K562 (cell line): ENCODE data around the gene EIF2S3. TPM values are rescaled to one million over a fixed set of nuclear protein-coding genes. Genes with fewer than 3 reads are reported as not detected.
A peak's percentile ranks its signal among the peaks of the same experiment; 100 is the strongest.

Experiments
- AFF1 ChIP-seq, 2 experiments: fragments of 450-650 bp; IDR thresholded peaks; 2 replicates each; pipeline ENCODE4 v1.6.1; 2018; ENCODE audit warnings: mild to moderate bottlenecking in 2 of 2, low read depth in 1 of 2; ENCODE audit not compliant: partially characterized antibody in 2 of 2
- BRF1 ChIP-seq: IDR thresholded peaks from 3 replicates; pipeline ENCODE4 v1.6.1; 2011; ENCODE audit warnings: borderline replicate concordance, mild to moderate bottlenecking; ENCODE audit not compliant: insufficient read length; ENCODE audit errors: extremely low read depth
- EP400 ChIP-seq: fragments of 450-650 bp; IDR thresholded peaks from 2 replicates; pipeline ENCODE4 v1.6.1; 2017; ENCODE audit warnings: antibody characterized with exemption, mild to moderate bottlenecking, moderate library complexity
- HDAC3 ChIP-seq: fragments of 450-650 bp; IDR thresholded peaks from 2 replicates; pipeline ENCODE4 v1.6.1; 2018; ENCODE audit warnings: borderline replicate concordance, mild to moderate bottlenecking, moderate library complexity; ENCODE audit not compliant: partially characterized antibody
- NFIC ChIP-seq: fragments of 450-650 bp; IDR thresholded peaks from 2 replicates; pipeline ENCODE4 v1.6.1; 2017; ENCODE audit warnings: mild to moderate bottlenecking, inconsistent platforms
- NONO ChIP-seq, 2 experiments: fragments of 200-400 bp in 1 of 2; fragments of 450-650 bp in 1 of 2; formaldehyde crosslinking in 1 of 2; IDR thresholded peaks; 2 replicates each; pipeline ENCODE4 v1.6.1; 2017; ENCODE audit warnings: low read depth in 2 of 2, mild to moderate bottlenecking in 2 of 2, moderate library complexity in 2 of 2, low read length in 1 of 2
- PHF8 ChIP-seq: fragments of 200-600 bp; sonication (generic); IDR thresholded peaks from 2 replicates; pipeline ENCODE4 v1.6.1; 2012; ENCODE audit warnings: mixed run types, mild to moderate bottlenecking, inconsistent platforms, low read length, moderate library complexity, borderline replicate concordance
- POU5F1 ChIP-seq: fragments of 150-350 bp; IDR thresholded peaks from 2 replicates; pipeline ENCODE4 v1.6.1; 2014; ENCODE audit warnings: borderline replicate concordance, low read length, low read depth, mild to moderate bottlenecking; ENCODE audit not compliant: partially characterized antibody
- RAD51 ChIP-seq: fragments of 450-650 bp; IDR thresholded peaks from 2 replicates; pipeline ENCODE4 v1.7.1; 2016; ENCODE audit warnings: low read depth, mild to moderate bottlenecking, borderline replicate concordance
- RBM22 ChIP-seq: fragments of 200-400 bp; formaldehyde crosslinking; IDR thresholded peaks from 2 replicates; pipeline ENCODE4 v1.6.1; 2018; ENCODE audit warnings: low read length, low read depth; ENCODE audit not compliant: poor library complexity, severe bottlenecking
- ZNF407 ChIP-seq: fragments of 450-650 bp; IDR thresholded peaks from 2 replicates; pipeline ENCODE4 v1.6.1; 2016; ENCODE audit warnings: low read depth
- ZNF655 ChIP-seq: fragments of 250-450 bp; sonication (Bioruptor Pico); IDR thresholded peaks from 2 replicates; pipeline ENCODE4 v1.5.0; 2021
- polyA plus RNA-seq, 8 experiments: library from polyadenylated mRNA; depleted of rRNA in 4 of 8; stranded (reverse) in 5 of 8; unstranded in 3 of 8; fragments of >200 nt; fragmentation: Nextera tagmentation in 2 of 8; fragmentation: Illumina TruSeq in 1 of 8; extraction: Ambion mirVana in 2 of 8; extraction: Trizol in 1 of 8; gene quantifications; 2 replicates each; pipeline versions ENCODE4 v1.2.1 to v1.2.3, GENCODE V29; 2011 to 2014; ENCODE audit warnings: inconsistent platforms in 1 of 8, missing spikeins in 1 of 8
- total RNA-seq, 7 experiments: library from RNA; depleted of rRNA in 6 of 7; stranded (reverse); fragments of >200 nt in 6 of 7; fragmentation: Illumina TruSeq in 2 of 7; extraction: Trizol in 2 of 7; gene quantifications; 2 replicates each; pipeline versions ENCODE4 v1.2.1 to v1.2.3, GENCODE V29; 2011 to 2021; ENCODE audit warnings: low replicate concordance in 1 of 7

EIF2S3 gene
- total and polyA plus RNA-seq, 9 of the 15 experiments (the other 6 are each of a cell fraction or from before 2014, with no cell fraction given), result 148 to 439 (median 275) TPM

GRCh38 chrX:24025741-24026403 lies 28.9 kb upstream of the EIF2S3 start (continued):
- TF ChIP-seq ZNF407 (no peak), PHF8 (peak; percentile 54; the same call in 1 of the 2 replicates), NONO (IDR thresholded peaks at IDR 0.05; ENCODE audit: low read depth in 2 of 2, low read length in 1 of 2) (peak in 1 of 2 experiments; percentile 62; a peak in 1 of 4 replicates), RBM22 (peak; percentile 71), RAD51 (no peak), EP400 (peak; percentile 82), ZNF655 (CRISPR knock-in tag) (no peak), AFF1 (IDR thresholded peaks at IDR 0.05; ENCODE audit: low read depth in 1 of 2, partially characterized antibody in 2 of 2) (peak in 1 of 2 experiments; percentile 15), BRF1 (no peak), HDAC3 (peak; percentile 15), NFIC (0 out of 2 replicates have a peak, but pooled peaks have one; percentile 18), POU5F1 (no peak)
